GM12864 (cell line): Measurements from ENCODE around the gene AXIN1.
"Not testable (repeated sequence)": the region's sequence is repeated elsewhere in the genome, so short reads cannot be mapped to it uniquely, and the experiment has no call there.

ENCODE experiments used
- DNase-seq: peaks from one replicate; pipeline ENCODE4 v3.0.0-alpha.2; 2011; ENCODE audit warnings: low read depth
- H3K4me3 ChIP-seq: 2 replicates; pipeline ENCODE4 v1.5.1; 2011; ENCODE audit warnings: mild to moderate bottlenecking, low read depth, low read length, control low read depth
- TF ChIP-seq, protein P1 (sequence below): IDR thresholded peaks from 2 replicates; pipeline ENCODE4 v1.5.1; 2011; ENCODE audit warnings: low read depth, mild to moderate bottlenecking, moderate library complexity, low read length, control low read depth, inconsistent platforms; ENCODE audit errors: missing control alignments

The AXIN1 gene

GRCh38 chr16:380762-381011 is 28.2 kb upstream of the AXIN1 start:
- TF ChIP-seq, protein P1, sequence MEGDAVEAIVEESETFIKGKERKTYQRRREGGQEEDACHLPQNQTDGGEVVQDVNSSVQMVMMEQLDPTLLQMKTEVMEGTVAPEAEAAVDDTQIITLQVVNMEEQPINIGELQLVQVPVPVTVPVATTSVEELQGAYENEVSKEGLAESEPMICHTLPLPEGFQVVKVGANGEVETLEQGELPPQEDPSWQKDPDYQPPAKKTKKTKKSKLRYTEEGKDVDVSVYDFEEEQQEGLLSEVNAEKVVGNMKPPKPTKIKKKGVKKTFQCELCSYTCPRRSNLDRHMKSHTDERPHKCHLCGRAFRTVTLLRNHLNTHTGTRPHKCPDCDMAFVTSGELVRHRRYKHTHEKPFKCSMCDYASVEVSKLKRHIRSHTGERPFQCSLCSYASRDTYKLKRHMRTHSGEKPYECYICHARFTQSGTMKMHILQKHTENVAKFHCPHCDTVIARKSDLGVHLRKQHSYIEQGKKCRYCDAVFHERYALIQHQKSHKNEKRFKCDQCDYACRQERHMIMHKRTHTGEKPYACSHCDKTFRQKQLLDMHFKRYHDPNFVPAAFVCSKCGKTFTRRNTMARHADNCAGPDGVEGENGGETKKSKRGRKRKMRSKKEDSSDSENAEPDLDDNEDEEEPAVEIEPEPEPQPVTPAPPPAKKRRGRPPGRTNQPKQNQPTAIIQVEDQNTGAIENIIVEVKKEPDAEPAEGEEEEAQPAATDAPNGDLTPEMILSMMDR = no peak
- peak overlapping the region; percentile 94 for H3K4me3 ChIP-seq
- no peak for DNase-seq

DNA sequence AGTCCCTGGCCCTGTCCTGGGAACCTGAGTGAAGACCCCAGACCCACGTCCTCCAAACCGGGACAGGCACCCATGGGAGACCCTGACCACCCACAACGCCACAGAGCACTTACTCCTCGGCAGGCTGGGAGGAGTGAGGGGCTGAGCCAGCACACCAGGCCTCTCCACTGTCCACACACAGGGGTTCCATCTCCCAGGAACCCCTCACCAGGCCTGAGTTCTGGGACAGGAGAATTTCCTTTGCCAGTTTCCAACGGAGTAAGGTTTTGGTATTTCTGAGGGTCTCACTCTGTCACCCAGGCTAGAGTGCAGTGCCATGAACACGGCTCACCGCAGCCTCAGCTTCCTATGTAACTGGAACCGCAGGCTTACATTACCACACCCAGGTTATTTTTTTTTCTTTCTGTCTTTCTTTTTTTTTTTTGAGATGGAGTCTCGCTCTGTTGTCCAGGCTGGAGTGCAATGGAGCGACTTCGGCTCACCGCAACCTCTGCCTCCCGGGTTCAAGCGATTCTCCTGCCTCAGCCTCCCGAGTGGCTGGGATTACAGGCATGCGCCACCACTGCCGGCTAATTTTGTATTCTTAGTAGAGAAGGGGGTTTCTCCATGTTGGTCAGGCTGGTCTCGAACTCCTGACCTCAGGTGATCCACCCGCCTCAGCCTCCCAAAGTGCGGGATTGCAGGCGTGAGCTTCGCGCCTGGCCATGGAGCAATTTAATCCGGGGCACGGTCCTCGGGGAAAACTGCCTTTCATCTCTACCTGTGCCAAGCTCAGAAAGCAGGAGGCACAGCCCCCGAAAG is 27.6 kb upstream of the AXIN1 start:
- peak overlapping the region; percentile 94 for H3K4me3 ChIP-seq
- DNase-seq = no peak
- TF ChIP-seq, protein P1 = no peak

- DNase-seq = no peak
- TF ChIP-seq, protein P1 = no peak
- H3K4me3 ChIP-seq = no peak overlapping the region
These were observed 26.8 kb upstream of the AXIN1 start for GRCh38 chr16:379183-379960.

GRCh38 chr16:378821-379182 is 26.3 kb upstream of the AXIN1 start:
- no peak overlapping the region for H3K4me3 ChIP-seq
- TF ChIP-seq, protein P1 = no peak
- DNase-seq = no peak

DNA sequence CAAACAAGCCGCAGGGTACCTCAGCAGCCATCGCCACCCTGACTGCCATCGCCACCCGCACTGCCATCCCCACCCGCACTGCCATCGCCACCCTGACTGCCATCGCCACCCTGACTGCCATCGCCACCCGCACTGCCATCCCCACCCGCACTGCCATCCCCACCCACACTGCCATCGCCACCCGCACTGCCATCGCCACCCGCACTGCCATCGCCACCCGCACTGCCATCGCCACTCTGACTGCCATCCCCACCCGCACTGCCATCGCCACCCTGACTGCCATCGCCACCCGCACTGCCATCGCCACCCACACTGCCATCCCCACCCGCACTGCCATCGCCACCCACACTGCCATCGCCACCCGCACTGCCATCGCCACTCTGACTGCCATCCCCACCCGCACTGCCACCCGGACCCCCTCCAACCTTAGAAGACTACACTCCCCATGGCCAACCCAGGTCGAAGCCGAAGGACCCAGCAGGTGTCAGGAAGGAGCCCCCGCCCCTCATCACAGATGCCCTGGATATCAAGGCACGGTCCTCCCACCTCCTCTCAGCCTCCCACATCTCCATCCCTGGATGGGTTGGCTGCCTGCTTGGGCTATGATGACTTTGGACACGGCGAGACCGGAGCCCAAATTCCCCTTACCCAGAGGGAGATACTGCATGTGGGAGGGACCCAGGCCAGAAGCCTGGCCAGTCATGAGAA is 25.7 kb upstream of the AXIN1 start:
- DNase-seq, H3K4me3 ChIP-seq: not testable (repeated sequence)

DNA sequence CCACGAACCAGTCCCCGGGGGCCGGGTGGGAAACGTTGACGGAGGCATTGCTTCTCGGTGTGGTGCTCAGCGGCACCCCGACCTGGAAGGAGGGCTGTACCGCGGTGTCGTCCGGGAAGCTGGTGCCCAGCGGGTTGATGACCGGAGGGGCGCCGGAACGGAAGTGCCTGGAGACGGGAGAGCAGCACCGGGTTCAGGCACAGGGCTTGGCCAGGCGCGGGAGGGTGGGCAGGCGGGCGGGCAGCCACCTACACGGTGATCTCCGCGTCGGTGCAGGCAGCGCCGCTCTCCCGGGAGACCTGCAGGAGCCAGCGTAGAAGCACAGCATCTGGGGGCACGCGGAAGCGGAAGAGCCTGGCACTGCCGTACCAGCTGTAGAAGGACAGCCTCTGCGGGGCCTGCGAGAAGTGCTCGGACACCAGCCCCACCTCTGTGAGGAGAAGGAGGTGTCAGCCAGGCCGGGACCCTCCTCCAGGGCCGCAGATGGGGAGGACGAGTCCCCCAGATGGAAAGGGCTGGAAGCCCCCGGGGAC is 25.0 kb upstream of the AXIN1 start:
- no peak for DNase-seq
- H3K4me3 ChIP-seq = no peak overlapping the region
- TF ChIP-seq, protein P1 = no peak

DNA sequence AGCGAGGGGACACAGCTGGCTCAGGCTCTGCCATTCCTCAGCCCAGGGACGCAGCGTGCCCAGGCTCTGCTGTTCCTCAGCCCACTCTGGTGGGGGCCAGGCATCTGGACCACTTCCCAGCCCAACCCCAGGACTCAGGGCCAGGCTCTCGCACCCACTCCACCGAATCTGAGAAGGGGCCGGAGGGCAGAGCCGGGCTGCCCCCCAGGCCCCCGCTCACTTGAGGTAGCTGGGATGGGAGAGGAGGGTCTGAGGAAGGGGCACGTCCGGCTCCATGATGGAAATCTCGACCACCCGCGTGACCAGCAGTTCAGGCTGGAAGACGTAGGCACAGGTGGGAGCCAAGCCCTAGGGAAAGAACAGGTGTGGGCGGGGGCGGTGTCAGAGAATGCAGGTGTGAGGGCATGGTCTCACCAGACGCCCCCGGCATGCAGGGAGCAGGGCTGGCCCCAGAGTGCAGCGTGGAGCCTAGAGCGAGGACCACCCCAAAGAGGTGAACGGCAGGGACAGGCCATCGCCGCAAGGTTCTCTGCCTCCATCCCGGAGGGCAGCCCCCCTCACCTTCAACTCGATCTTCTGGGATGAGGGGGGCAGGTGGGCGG is 24.4 kb upstream of the AXIN1 start:
- no peak for DNase-seq
- TF ChIP-seq, protein P1 = no peak
- no peak overlapping the region for H3K4me3 ChIP-seq
